Measurements from ENCODE around the gene PRCD. TPM values are rescaled to one million over a fixed set of nuclear protein-coding genes. Genes with fewer than 3 reads are reported as not detected.
A peak's percentile ranks its signal among the peaks of the same experiment; 100 is the strongest.

Gene PRCD
- total RNA-seq, 1 experiment from 2014 or later = 9.4 TPM

GRCh38 chr17:76536511-76537287 lies 3.1 kb upstream of the PRCD start:
- no peak for DNase-seq (ENCODE audit: low spot score)
- in situ Hi-C loops (cut with HindIII; ENCODE audit: low sequenced_read_pairs) = no loop called here

GRCh38 chr17:76537288-76537577 lies 2.6 kb upstream of the PRCD start:
- in situ Hi-C loops (cut with HindIII; ENCODE audit: low sequenced_read_pairs) = no loop called here
- no peak for DNase-seq (ENCODE audit: low spot score)

DNA sequence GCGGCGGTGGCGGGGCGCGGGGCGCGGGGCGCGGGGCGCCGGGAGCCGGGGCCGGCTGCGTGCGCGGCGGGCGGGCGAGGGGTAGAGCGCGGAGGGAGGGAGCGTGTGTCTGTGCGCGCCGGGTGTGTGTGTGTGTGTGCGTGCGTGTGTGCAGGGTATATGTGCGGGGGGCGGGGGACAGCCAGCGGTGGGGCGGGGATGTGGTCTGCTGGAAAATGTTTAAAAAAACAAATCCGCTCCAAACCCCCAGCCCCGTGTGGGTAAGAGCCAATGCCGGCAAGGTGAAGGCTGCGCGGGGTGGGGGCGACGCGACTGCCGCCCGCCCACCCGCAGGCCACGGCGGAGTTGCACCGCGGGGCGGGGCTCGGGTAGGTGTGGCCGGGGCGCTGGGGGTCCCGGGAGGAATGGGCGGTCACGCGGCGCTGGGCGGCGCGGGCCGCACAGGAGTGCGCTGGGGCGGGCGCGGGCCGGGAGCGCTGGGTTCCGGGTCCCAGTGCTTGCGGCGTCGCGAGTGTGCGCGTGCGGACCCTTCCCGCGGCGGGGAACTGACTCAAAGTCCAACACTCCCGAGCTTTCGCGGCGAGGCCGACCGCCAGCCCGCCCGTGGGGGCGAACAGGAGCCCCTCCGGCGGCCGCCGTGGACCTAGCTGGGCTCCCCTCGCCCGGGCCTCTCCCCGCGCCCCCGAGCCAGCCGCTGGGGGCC lies 2.1 kb upstream of the PRCD start, which contains the start of gene CYGB:
CYGB (minus strand) TSS at position 132 of the 703 bp plus-strand sequence. CDS start 167 bp downstream, outside the sequence.
- DNase-seq (ENCODE audit: low spot score) = no peak
- in situ Hi-C loops (cut with HindIII; ENCODE audit: low sequenced_read_pairs) = no loop called here

GRCh38 chr17:76538281-76538931 lies 1.4 kb upstream of the PRCD start:
- in situ Hi-C loops (cut with HindIII; ENCODE audit: low sequenced_read_pairs) = no loop called here
- DNase-seq (ENCODE audit: low spot score) = peak; percentile 74

DNA sequence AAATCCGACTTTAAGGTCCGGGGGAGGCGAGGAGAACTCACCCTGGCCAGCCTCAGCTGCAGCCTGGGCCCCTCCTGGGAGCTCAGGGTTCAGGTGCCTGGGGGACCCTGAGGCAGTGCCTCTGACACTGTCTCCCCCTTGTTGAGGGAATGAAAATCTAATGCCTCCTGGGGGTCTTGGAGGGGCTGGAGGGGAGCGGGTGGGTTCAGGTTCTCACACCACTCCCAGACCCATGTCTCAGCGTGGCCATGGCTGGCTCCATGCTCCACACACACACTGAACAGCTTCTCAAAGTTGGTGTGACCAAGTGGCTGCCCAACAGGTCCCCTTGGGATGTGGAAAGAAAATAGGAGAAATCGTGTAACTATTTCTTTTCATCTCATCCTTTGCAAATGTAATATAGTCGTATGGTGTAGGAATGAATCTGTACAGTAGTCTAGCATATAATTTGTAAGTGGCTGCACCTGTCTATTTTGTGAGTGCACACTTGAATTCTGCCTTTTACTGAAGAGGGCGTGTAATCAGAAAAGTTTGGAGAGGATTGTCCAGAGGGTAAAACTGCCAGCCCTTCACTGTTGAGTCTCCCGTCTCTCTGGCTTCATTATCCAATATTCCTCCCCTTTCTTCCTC lies 788 bp upstream of the PRCD start:
- in situ Hi-C loops (cut with HindIII; ENCODE audit: low sequenced_read_pairs) = no loop called here
- no peak for DNase-seq (ENCODE audit: low spot score)

DNA sequence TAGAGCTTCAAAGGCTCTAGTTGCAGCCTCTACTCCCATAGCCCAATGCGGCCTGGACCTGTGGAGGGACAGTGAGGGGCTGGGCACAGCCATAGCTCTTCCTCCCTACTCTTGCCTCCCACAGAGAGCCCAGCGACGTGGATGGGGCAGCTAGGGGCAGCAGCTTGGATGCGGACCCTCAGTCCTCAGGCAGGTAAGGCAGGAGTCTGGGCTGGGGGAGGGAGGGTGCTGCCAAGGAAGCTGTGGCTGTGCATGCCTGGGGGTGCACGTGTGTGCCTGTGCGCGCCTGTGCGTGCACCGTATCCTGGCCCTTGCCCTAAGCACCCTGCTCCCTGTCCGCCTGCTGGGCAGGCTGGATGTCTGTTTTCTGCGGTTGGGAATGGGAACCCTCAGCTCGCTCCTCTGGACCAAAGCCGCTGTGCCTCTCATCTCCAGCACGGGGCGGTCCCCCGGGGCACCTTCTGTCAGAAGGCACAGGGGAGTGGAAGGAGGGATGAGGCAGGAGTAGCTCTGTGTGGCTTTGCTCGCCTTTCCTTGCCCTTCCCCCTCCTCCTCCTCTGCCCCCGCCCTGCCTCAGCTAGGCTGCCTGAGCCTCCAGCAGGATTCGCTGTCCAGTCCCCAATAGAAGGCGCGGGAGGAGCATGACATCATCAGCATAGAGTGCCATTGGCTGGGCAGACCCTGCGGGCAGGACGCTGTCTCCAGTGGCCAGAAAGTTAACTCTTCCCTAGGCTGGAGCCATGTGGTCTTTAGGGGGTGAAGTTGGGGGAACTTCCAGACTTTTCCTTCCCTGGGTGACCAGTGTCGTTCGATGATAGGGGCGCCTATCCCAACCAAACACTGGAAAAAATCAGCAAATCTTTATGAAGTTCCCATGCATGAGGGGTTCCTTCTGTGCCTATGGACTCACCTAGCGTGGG lies 797 bp downstream of the PRCD start:
- DNase-seq (ENCODE audit: low spot score) = peak; percentile 99

DNA sequence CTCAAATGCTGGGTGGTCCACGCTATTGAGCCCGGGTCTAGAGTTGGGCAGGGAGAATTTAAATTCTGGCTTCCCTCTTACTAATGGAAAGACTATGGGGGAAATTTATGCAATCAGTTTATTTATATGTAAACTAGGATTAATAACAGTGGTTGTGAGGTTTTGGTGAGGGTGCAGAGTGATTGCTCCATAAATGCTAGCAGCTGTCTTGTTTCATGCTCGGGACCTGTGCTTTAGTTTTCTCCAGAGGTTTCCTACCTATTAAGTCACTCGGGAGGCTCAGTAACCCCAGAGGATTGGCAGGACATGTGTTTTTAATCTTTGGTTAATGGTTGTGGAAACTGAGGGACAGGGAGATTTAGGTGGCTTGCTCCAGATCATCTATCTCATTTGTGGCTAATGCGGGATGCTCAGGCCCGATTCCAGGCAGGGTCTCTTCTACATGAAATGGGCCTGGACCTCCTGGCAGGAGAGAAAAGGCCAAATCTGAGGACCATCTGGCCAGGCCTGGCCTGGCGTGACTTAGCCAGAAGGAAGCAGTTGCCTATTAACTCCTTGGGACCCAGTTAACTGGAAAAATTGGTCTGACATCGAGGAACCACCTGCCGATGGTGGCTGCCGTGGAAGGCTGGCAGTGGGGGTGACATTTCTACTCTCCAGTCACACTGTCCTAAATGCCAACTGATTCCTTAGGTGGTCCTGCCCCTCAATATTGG lies 2.1 kb downstream of the PRCD start:
- peak; percentile 91 for DNase-seq (ENCODE audit: low spot score)
- in situ Hi-C loops (cut with HindIII; ENCODE audit: low sequenced_read_pairs) = no loop called here

More for the DNA sequence above, 797 bp downstream of the PRCD start:
- in situ Hi-C loops (cut with HindIII; ENCODE audit: low sequenced_read_pairs) = no loop called here

GRCh38 chr17:76542566-76542971 lies 2.7 kb downstream of the PRCD start:
- no peak for DNase-seq (ENCODE audit: low spot score)
- in situ Hi-C loops (cut with HindIII; ENCODE audit: low sequenced_read_pairs) = no loop called here

- no peak for DNase-seq (ENCODE audit: low spot score)
- in situ Hi-C loops (cut with HindIII; ENCODE audit: low sequenced_read_pairs) = no loop called here
Observed at GRCh38 chr17:76542984-76543383, 3.1 kb downstream of the PRCD start.

GRCh38 chr17:76543482-76543825 lies 3.6 kb downstream of the PRCD start:
- in situ Hi-C loops (cut with HindIII; ENCODE audit: low sequenced_read_pairs) = no loop called here
- no peak for DNase-seq (ENCODE audit: low spot score)

GRCh38 chr17:76543826-76544545 lies 4.1 kb downstream of the PRCD start:
- no peak for DNase-seq (ENCODE audit: low spot score)
- in situ Hi-C loops (cut with HindIII; ENCODE audit: low sequenced_read_pairs) = no loop called here

GRCh38 chr17:76544546-76545365 lies 4.9 kb downstream of the PRCD start:
- peak; percentile 80 for DNase-seq (ENCODE audit: low spot score)

DNA sequence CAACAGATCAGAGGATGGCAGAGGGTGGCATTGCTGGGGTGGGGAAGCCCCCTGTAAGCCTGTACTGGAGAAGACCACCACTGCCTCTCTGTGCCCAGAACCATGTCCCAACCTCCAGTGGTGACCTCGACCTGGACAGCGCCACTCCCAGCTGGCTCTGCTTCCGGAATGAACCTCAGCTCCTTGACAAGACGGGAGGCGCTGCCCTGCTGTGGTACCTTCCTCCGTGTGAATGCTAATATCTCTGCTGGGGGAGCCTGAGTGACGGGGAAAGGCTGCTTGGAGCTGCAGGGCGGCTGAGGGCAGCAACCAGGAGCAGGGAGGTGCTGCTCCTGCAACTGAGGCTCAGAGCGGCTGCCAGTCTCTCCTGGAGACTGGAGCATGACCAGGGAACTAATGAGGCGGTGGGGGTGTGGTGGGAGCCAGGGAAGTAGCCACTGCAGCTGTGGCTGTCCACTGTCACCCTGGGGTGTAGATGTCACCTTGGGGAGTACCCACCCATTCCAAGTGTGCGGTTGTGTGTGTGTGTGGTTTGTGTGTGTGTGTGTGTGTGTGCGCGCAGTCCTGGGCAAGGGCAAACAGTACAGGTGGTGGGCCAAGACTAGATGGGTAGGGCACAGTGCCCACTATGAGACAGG lies 6.2 kb downstream of the PRCD start:
- in situ Hi-C loops (cut with HindIII; ENCODE audit: low sequenced_read_pairs) = no loop called here
- DNase-seq (ENCODE audit: low spot score) = no peak

More at GRCh38 chr17:76544546-76545365, 4.9 kb downstream of the PRCD start:
- in situ Hi-C loops (cut with HindIII; ENCODE audit: low sequenced_read_pairs) = no loop called here

- in situ Hi-C loops (cut with HindIII; ENCODE audit: low sequenced_read_pairs) = no loop called here
Observed at GRCh38 chr17:76546556-76547182, 6.8 kb downstream of the PRCD start.

DNA sequence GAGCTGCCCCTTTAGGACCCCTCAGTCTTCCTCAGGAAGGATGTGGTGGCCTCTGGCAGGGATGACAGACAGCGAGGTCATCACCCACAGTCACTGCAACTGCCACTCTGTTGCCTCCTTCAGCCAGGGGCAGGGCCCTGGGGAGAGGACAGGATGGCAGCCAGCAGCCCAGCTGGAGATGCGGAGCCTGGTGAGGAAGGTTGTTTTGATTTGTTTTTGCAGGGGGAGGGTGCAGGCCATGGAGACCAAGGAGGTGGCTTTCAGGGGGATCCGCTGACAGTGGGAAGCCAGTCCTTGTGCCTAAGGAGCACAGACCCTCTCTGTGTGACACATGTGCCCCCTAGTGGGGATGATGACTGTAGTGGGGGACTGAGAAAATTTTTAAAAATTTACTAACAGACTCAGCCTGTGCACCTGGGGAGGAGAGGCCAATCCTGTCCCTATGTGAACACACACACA lies 7.4 kb downstream of the PRCD start:
- peak; percentile 75 for DNase-seq (ENCODE audit: low spot score)
- in situ Hi-C loops (cut with HindIII; ENCODE audit: low sequenced_read_pairs) = no loop called here

More at GRCh38 chr17:76546556-76547182, 6.8 kb downstream of the PRCD start:
- no peak for DNase-seq (ENCODE audit: low spot score)
